SK-N-SH treated with all-trans-retinoic acid at 6 μM for 48 hours (cell line): Measurements from ENCODE around the gene PLIN5.
"Not testable (repeated sequence)": the region's sequence is repeated elsewhere in the genome, so short reads cannot be mapped to it uniquely, and the experiment has no call there.

Experiments
- ARNTL ChIP-seq: fragments of 450-650 bp; formaldehyde crosslinking; IDR thresholded peaks from 2 replicates; pipeline ENCODE4 v1.5.0; 2020; ENCODE audit warnings: low read depth, mild to moderate bottlenecking, moderate library complexity, borderline replicate concordance
- BACH2 ChIP-seq: fragments of 250-450 bp; sonication (Bioruptor Pico); IDR thresholded peaks from 2 replicates; pipeline ENCODE4 v1.9.0; 2021; ENCODE audit warnings: mild to moderate bottlenecking, borderline replicate concordance
- ISL1 ChIP-seq: fragments of 250-450 bp; sonication (Bioruptor Pico); IDR thresholded peaks from 2 replicates; pipeline ENCODE4 v2.1.2; 2022; ENCODE audit warnings: mild to moderate bottlenecking, moderate library complexity
- SNAI2 ChIP-seq: fragments of 250-450 bp; sonication (Bioruptor Pico); IDR thresholded peaks from 2 replicates; pipeline ENCODE4 v1.5.0; 2020; ENCODE audit warnings: mild to moderate bottlenecking, moderate library complexity
- TCF4 ChIP-seq: fragments of 250-450 bp; sonication (Bioruptor Pico); IDR thresholded peaks from 2 replicates; pipeline ENCODE4 v1.8.0; 2021; ENCODE audit warnings: mild to moderate bottlenecking, moderate library complexity, borderline replicate concordance
- TOX ChIP-seq: fragments of 250-450 bp; sonication (Bioruptor Pico); IDR thresholded peaks from 2 replicates; pipeline ENCODE4 v1.8.0; 2021; ENCODE audit warnings: mild to moderate bottlenecking, moderate library complexity, borderline replicate concordance
- ZC3H10 ChIP-seq: fragments of 250-450 bp; sonication (Bioruptor Pico); IDR thresholded peaks from 2 replicates; pipeline ENCODE4 v1.5.1; 2021; ENCODE audit warnings: mild to moderate bottlenecking, moderate library complexity
- ZFP3 ChIP-seq: fragments of 250-450 bp; sonication (Bioruptor Pico); IDR thresholded peaks from 2 replicates; pipeline ENCODE4 v1.5.0; 2020; ENCODE audit warnings: mild to moderate bottlenecking, moderate library complexity
- ZNF565 ChIP-seq: fragments of 450-650 bp; formaldehyde crosslinking; conservative IDR thresholded peaks from 2 replicates; pipeline ENCODE4 v1.5.0; 2020; ENCODE audit warnings: low read depth, mild to moderate bottlenecking, moderate library complexity
- TF ChIP-seq, protein P1 (sequence below): fragments of 250-450 bp; sonication (Bioruptor Pico); IDR thresholded peaks from 2 replicates; pipeline ENCODE4 v1.5.0; 2020; ENCODE audit warnings: mild to moderate bottlenecking, moderate library complexity
- TF ChIP-seq, protein P2 (sequence below): fragments of 250-450 bp; sonication (Bioruptor Pico); IDR thresholded peaks from 2 replicates; pipeline ENCODE4 v1.8.0; 2020; ENCODE audit warnings: mild to moderate bottlenecking, moderate library complexity, borderline replicate concordance
- TF ChIP-seq, protein P3 (sequence below): fragments of 250-450 bp; sonication (Bioruptor Pico); IDR thresholded peaks from 2 replicates; pipeline ENCODE4 v1.8.0; 2021; ENCODE audit warnings: low read depth, mild to moderate bottlenecking, moderate library complexity, borderline replicate concordance
- TF ChIP-seq, protein P4 (sequence below): fragments of 250-450 bp; sonication (Bioruptor Pico); IDR thresholded peaks from 2 replicates; pipeline ENCODE4 v1.5.1; 2020; ENCODE audit warnings: low read depth, mild to moderate bottlenecking, moderate library complexity

DNA sequence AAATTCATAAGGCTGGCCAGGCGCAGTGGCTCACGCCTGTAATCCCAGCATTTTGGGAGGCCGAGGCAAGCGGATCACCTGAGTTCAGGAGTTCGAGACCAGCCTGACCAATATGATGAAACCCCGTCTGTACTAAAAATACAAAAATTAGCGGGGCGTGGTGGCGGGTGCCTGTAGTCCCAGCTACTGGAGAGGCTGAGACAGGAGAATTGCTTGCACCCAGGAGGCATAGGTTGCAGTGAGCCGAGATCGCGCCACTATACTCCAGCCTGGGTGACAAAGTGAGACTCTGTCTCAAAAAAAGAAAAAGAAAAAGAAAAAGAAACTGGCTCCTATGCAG, 6.8 kb upstream of the PLIN5 start:
- not testable (repeated sequence) for TF ChIP-seq ARNTL, ISL1, BACH2, TOX, ZNF565, TCF4, SNAI2, ZFP3, ZC3H10 (CRISPR knock-in tag)
- TF ChIP-seq, protein P1, sequence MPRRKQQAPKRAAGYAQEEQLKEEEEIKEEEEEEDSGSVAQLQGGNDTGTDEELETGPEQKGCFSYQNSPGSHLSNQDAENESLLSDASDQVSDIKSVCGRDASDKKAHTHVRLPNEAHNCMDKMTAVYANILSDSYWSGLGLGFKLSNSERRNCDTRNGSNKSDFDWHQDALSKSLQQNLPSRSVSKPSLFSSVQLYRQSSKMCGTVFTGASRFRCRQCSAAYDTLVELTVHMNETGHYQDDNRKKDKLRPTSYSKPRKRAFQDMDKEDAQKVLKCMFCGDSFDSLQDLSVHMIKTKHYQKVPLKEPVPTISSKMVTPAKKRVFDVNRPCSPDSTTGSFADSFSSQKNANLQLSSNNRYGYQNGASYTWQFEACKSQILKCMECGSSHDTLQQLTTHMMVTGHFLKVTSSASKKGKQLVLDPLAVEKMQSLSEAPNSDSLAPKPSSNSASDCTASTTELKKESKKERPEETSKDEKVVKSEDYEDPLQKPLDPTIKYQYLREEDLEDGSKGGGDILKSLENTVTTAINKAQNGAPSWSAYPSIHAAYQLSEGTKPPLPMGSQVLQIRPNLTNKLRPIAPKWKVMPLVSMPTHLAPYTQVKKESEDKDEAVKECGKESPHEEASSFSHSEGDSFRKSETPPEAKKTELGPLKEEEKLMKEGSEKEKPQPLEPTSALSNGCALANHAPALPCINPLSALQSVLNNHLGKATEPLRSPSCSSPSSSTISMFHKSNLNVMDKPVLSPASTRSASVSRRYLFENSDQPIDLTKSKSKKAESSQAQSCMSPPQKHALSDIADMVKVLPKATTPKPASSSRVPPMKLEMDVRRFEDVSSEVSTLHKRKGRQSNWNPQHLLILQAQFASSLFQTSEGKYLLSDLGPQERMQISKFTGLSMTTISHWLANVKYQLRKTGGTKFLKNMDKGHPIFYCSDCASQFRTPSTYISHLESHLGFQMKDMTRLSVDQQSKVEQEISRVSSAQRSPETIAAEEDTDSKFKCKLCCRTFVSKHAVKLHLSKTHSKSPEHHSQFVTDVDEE, result not testable (repeated sequence)
- TF ChIP-seq, protein P2, sequence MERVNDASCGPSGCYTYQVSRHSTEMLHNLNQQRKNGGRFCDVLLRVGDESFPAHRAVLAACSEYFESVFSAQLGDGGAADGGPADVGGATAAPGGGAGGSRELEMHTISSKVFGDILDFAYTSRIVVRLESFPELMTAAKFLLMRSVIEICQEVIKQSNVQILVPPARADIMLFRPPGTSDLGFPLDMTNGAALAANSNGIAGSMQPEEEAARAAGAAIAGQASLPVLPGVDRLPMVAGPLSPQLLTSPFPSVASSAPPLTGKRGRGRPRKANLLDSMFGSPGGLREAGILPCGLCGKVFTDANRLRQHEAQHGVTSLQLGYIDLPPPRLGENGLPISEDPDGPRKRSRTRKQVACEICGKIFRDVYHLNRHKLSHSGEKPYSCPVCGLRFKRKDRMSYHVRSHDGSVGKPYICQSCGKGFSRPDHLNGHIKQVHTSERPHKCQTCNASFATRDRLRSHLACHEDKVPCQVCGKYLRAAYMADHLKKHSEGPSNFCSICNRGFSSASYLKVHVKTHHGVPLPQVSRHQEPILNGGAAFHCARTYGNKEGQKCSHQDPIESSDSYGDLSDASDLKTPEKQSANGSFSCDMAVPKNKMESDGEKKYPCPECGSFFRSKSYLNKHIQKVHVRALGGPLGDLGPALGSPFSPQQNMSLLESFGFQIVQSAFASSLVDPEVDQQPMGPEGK (CRISPR knock-in tag), result not testable (repeated sequence)
- TF ChIP-seq, protein P3, sequence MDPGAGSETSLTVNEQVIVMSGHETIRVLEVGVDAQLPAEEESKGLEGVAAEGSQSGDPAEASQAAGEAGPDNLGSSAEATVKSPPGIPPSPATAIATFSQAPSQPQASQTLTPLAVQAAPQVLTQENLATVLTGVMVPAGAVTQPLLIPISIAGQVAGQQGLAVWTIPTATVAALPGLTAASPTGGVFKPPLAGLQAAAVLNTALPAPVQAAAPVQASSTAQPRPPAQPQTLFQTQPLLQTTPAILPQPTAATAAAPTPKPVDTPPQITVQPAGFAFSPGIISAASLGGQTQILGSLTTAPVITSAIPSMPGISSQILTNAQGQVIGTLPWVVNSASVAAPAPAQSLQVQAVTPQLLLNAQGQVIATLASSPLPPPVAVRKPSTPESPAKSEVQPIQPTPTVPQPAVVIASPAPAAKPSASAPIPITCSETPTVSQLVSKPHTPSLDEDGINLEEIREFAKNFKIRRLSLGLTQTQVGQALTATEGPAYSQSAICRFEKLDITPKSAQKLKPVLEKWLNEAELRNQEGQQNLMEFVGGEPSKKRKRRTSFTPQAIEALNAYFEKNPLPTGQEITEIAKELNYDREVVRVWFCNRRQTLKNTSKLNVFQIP (CRISPR knock-in tag), result not testable (repeated sequence)
- TF ChIP-seq, protein P4, sequence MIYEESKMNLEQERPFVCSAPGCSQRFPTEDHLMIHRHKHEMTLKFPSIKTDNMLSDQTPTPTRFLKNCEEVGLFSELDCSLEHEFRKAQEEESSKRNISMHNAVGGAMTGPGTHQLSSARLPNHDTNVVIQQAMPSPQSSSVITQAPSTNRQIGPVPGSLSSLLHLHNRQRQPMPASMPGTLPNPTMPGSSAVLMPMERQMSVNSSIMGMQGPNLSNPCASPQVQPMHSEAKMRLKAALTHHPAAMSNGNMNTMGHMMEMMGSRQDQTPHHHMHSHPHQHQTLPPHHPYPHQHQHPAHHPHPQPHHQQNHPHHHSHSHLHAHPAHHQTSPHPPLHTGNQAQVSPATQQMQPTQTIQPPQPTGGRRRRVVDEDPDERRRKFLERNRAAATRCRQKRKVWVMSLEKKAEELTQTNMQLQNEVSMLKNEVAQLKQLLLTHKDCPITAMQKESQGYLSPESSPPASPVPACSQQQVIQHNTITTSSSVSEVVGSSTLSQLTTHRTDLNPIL (CRISPR knock-in tag), result not testable (repeated sequence)
